Osteocyte (in vitro differentiated cells): Measurements from ENCODE around the gene EGLN2. TPM values are rescaled to one million over a fixed set of nuclear protein-coding genes. Genes with fewer than 3 reads are reported as not detected.

ENCODE experiments used
- DNase-seq: peaks from one replicate; pipeline ENCODE4 v3.0.0; 2021; ENCODE audit warnings: mixed read lengths; ENCODE audit not compliant: unreplicated experiment; ENCODE audit errors: extremely low spot score
- H3K27ac Mint-ChIP-seq: one replicate; pipeline ENCODE4 v1.8.0; 2021; ENCODE audit warnings: mild to moderate bottlenecking, mixed read lengths; ENCODE audit not compliant: unreplicated experiment
- H3K27me3 Mint-ChIP-seq: one replicate; pipeline ENCODE4 v1.8.0; 2021; ENCODE audit warnings: mixed read lengths; ENCODE audit not compliant: unreplicated experiment
- H3K36me3 Mint-ChIP-seq: one replicate; pipeline ENCODE4 v1.8.0; 2021; ENCODE audit warnings: mixed read lengths; ENCODE audit not compliant: unreplicated experiment
- H3K4me1 Mint-ChIP-seq: one replicate; pipeline ENCODE4 v1.8.0; 2021; ENCODE audit warnings: mixed read lengths; ENCODE audit not compliant: unreplicated experiment
- H3K4me3 Mint-ChIP-seq: one replicate; pipeline ENCODE4 v1.8.0; 2021; ENCODE audit warnings: mild to moderate bottlenecking, moderate library complexity, mixed read lengths; ENCODE audit not compliant: unreplicated experiment
- H3K9me3 Mint-ChIP-seq: one replicate; pipeline ENCODE4 v1.8.0; 2021; ENCODE audit warnings: mixed read lengths; ENCODE audit not compliant: unreplicated experiment
- CTCF ChIP-seq: fragments of 200-600 bp; sonication (generic); IDR thresholded peaks from 2 replicates; pipeline ENCODE4 v1.5.0; 2021; ENCODE audit warnings: antibody characterized with exemption, mild to moderate bottlenecking, moderate library complexity
- total RNA-seq: library from RNA; stranded (reverse); gene quantifications from 2 replicates; pipeline ENCODE4 v1.2.1, GENCODE V29; 2021

Gene EGLN2
- total RNA-seq, 1 donor from 2014 or later = 104 TPM

- Mint-ChIP-seq H3K36me3 (peaks cover 21% of the 10 kb centered on the region), H3K4me1 (peaks cover 77% of the 10 kb centered on the region), H3K4me3 (no peak overlapping the region), H3K27me3 (no peaks in the 10 kb centered on the region), H3K9me3 (no peaks in the 10 kb centered on the region), H3K27ac (peak overlapping the region; percentile 92)
- no peak for DNase-seq
- TF ChIP-seq CTCF = no peak
Observed at GRCh38 chr19:40805258-40805868, 6.4 kb downstream of the EGLN2 start.

GRCh38 chr19:40806423-40807146 is 7.6 kb downstream of the EGLN2 start:
- H3K27ac Mint-ChIP-seq = peak overlapping the region; percentile 92
- peak; percentile 97 for DNase-seq
- peaks cover 20% of the 10 kb centered on the region for H3K36me3 Mint-ChIP-seq
- H3K9me3 Mint-ChIP-seq = no peaks in the 10 kb centered on the region
- no peaks in the 10 kb centered on the region for H3K27me3 Mint-ChIP-seq
- H3K4me3 Mint-ChIP-seq = peak overlapping the region; percentile 63
- H3K4me1 Mint-ChIP-seq = peaks cover 77% of the 10 kb centered on the region
- TF ChIP-seq CTCF = peak; percentile 98

GRCh38 chr19:40807147-40808020 is 8.4 kb downstream of the EGLN2 start:
- TF ChIP-seq CTCF = peak; percentile 41
- Mint-ChIP-seq H3K4me3 (peak overlapping the region; percentile 63), H3K9me3 (no peaks in the 10 kb centered on the region), H3K27ac (peak overlapping the region; percentile 92), H3K4me1 (peaks cover 75% of the 10 kb centered on the region), H3K36me3 (peaks cover 18% of the 10 kb centered on the region), H3K27me3 (no peaks in the 10 kb centered on the region)
- DNase-seq = no peak

GRCh38 chr19:40808021-40808325 is 9.0 kb downstream of the EGLN2 start:
- Mint-ChIP-seq H3K27ac (peak overlapping the region; percentile 69), H3K4me1 (peaks cover 75% of the 10 kb centered on the region), H3K27me3 (no peaks in the 10 kb centered on the region), H3K4me3 (no peak overlapping the region), H3K36me3 (peaks cover 14% of the 10 kb centered on the region), H3K9me3 (no peaks in the 10 kb centered on the region)
- no peak for TF ChIP-seq CTCF
- DNase-seq = no peak

DNA sequence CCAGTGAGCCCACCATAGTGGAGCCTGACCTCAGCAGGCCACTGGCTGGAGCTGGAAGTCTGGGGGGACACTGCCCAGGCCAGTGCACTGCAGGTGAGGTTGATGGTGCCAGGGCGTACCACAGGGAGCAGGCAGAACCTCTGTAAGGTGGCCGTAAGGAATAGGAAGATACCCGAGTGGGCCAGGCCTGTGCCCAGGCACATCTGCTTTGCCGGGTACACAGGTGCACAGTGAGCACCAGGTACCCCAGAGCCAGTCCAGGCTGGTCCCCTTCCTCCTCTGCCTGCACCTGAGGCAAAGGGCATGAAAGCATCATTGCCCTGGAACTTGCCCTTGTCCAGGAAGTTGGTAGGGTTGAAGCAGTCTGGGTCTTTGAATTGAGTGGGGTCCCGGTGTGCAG is 9.5 kb downstream of the EGLN2 start:
- H3K9me3 Mint-ChIP-seq = no peaks in the 10 kb centered on the region
- peaks cover 74% of the 10 kb centered on the region for H3K4me1 Mint-ChIP-seq
- no peak overlapping the region for H3K27ac Mint-ChIP-seq
- no peaks in the 10 kb centered on the region for H3K27me3 Mint-ChIP-seq
- no peak for DNase-seq
- TF ChIP-seq CTCF = no peak
- H3K36me3 Mint-ChIP-seq = peaks cover 12% of the 10 kb centered on the region
- no peak overlapping the region for H3K4me3 Mint-ChIP-seq
